ENCODE results near the gene CRYGN. TPM values are rescaled to one million over a fixed set of nuclear protein-coding genes. Genes with fewer than 3 reads are reported as not detected.

The CRYGN gene
- total and polyA plus RNA-seq, 9 of the 15 experiments (the other 6 are each of a cell fraction or from before 2014, with no cell fraction given), result not detected

DNA sequence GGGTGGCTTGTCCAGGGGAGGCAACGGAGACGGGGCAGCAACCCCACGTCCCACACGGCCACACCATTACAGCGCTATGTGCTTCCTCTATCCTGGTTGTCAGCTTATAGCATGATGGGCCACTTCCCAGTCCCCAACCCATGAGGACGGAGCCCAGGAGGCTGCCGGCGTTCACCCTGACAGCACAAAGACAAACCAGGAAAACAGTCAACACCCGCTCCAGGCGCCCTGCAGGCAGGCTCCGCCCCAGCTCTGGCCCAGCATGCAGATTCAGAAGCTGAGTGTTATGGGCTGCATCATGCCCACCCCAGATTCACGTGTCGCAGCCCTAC is 44.9 kb downstream of the CRYGN start (continued):
- TF ChIP-seq RB1 (IDR thresholded peaks at IDR 0.05; ENCODE audit: low read depth) (0 out of 2 replicates have a peak, but pooled peaks have one; percentile 20), SNAPC5 (CRISPR knock-in tag; IDR thresholded peaks at IDR 0.05) (no peak), FOXA3 (CRISPR knock-in tag; conservative IDR thresholded peaks at IDR 0.05 in 1 of 2, IDR thresholded peaks at IDR 0.05 in 1 of 2) (peak in 1 of 2 experiments; percentile 79; a peak in 1 of 4 replicates), ZBTB11 (CRISPR knock-in tag; IDR thresholded peaks at IDR 0.05) (0 out of 6 replicates have a peak, but pooled peaks of 1 of the 3 experiments have one; percentile 15), TARDBP (IDR thresholded peaks at IDR 0.05) (peak; percentile 10; the same call in 1 of the 2 replicates), SETDB1 (IDR thresholded peaks at IDR 0.05; ENCODE audit: low read length) (no peak), RBFOX2 (IDR thresholded peaks at IDR 0.05; ENCODE audit: low read depth, low read length) (peak; percentile 46), ADNP (tag; IDR thresholded peaks at IDR 0.05) (no peak), E2F6 (IDR thresholded peaks at IDR 0.05; ENCODE audit: borderline replicate concordance in 1 of 2, extremely low read depth in 1 of 2, insufficient read depth in 1 of 2, insufficient read length in 1 of 2, low read depth in 1 of 2, low read length in 1 of 2, poor library complexity in 1 of 2, severe bottlenecking in 1 of 2) (peak in 1 of 2 experiments; percentile 6), ZNF592 (IDR thresholded peaks at IDR 0.05) (peak; percentile 20; the same call in 1 of the 2 replicates), NFRKB (IDR thresholded peaks at IDR 0.05; ENCODE audit: low read depth) (peak; percentile 52; the same call in 1 of the 2 replicates), LARP7 (IDR thresholded peaks at IDR 0.05) (0 out of 2 replicates have a peak, but pooled peaks have one; percentile 24), SAFB2 (IDR thresholded peaks at IDR 0.05; ENCODE audit: borderline replicate concordance, low read depth, low read length, severe bottlenecking) (no peak), MEIS2 (IDR thresholded peaks at IDR 0.05; ENCODE audit: partially characterized antibody) (peak; percentile 30), POLR2G (IDR thresholded peaks at IDR 0.05; ENCODE audit: low read depth, low read length) (peak; percentile 46; the same call in 1 of the 2 replicates), ZNF316 (IDR thresholded peaks at IDR 0.05) (peak; percentile 27; the same call in 1 of the 2 replicates)
- TF ChIP-seq, protein P1, sequence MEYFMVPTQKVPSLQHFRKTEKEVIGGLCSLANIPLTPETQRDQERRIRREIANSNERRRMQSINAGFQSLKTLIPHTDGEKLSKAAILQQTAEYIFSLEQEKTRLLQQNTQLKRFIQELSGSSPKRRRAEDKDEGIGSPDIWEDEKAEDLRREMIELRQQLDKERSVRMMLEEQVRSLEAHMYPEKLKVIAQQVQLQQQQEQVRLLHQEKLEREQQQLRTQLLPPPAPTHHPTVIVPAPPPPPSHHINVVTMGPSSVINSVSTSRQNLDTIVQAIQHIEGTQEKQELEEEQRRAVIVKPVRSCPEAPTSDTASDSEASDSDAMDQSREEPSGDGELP (CRISPR knock-in tag; IDR thresholded peaks at IDR 0.05; ENCODE audit: borderline replicate concordance), result peak; percentile 24; the same call in 1 of the 2 replicates
